ENCODE data around the gene NOXO1.

Gene NOXO1, protein sequence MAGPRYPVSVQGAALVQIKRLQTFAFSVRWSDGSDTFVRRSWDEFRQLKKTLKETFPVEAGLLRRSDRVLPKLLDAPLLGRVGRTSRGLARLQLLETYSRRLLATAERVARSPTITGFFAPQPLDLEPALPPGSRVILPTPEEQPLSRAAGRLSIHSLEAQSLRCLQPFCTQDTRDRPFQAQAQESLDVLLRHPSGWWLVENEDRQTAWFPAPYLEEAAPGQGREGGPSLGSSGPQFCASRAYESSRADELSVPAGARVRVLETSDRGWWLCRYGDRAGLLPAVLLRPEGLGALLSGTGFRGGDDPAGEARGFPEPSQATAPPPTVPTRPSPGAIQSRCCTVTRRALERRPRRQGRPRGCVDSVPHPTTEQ

DNA sequence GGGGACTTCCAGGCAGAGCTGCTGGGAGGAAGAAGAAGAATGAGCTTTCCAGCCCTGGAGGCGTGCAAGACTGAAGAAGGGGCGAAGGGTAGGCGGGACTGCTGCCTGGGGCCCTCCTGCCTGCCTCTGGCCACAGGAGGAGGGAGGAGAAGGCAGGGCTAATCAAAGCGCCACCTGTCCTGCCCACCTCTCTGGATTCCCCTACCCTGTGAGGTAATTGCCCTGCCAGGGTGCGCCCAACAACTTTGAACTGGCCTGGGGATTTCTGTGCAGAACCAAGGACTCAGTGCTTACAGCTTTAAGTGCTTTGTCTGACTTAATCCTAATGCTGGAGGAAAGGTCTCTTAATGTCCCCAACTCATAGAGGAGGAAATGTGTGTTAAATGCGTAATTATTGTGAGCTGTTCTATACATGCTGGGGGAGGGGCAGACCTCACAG lies at the start of gene NOXO1:
NOXO1 (minus strand) TSS at position 72 of the 439 bp plus-strand sequence. CDS start 290 bp downstream, outside the sequence.
- peaks cover 5% of the 10 kb centered on the region for H3K36me3 Mint-ChIP-seq (ENCODE audit: low read depth)
- DNase-seq = no peak
- peak within 1 kb of the TSS; percentile 19 for H3K4me3 Mint-ChIP-seq
- peaks cover 58% of the 10 kb centered on the region for H3K27me3 Mint-ChIP-seq (ENCODE audit: low read depth, poor library complexity)
- no peaks in the 10 kb centered on the region for H3K9me3 Mint-ChIP-seq
- peaks cover 17% of the 10 kb centered on the region for H3K4me1 Mint-ChIP-seq
- TF ChIP-seq, protein P1, sequence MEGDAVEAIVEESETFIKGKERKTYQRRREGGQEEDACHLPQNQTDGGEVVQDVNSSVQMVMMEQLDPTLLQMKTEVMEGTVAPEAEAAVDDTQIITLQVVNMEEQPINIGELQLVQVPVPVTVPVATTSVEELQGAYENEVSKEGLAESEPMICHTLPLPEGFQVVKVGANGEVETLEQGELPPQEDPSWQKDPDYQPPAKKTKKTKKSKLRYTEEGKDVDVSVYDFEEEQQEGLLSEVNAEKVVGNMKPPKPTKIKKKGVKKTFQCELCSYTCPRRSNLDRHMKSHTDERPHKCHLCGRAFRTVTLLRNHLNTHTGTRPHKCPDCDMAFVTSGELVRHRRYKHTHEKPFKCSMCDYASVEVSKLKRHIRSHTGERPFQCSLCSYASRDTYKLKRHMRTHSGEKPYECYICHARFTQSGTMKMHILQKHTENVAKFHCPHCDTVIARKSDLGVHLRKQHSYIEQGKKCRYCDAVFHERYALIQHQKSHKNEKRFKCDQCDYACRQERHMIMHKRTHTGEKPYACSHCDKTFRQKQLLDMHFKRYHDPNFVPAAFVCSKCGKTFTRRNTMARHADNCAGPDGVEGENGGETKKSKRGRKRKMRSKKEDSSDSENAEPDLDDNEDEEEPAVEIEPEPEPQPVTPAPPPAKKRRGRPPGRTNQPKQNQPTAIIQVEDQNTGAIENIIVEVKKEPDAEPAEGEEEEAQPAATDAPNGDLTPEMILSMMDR (IDR thresholded peaks at IDR 0.05) = no peak
- H3K27ac Mint-ChIP-seq = no peak within 1 kb of the TSS

DNA sequence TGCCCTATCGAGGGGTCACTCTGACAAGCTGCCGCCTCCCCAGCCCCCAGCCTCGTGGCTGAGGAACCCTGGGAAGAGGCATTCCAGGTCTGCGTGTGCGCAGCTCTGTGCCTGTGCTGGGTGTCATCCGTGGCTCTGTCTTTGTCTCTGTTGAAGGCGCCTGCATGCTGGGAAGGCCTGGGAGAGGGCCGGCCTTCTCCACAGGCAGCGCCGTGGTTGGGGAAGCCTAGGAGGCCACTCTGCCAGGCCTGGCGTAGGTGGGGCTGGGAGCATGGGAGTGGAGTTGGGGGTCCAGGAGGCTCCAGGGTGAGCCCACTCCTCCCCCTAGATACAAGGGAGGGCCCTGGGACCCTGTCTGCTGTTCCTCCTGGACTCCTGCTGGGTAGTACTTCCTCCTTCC lies 48.8 kb upstream of the NOXO1 start:
- no peak for DNase-seq
- TF ChIP-seq, protein P1 (IDR thresholded peaks at IDR 0.05) = no peak
- Mint-ChIP-seq H3K36me3 (ENCODE audit: low read depth) (no peaks in the 10 kb centered on the region), H3K27ac (no peak overlapping the region), H3K4me1 (peaks cover 29% of the 10 kb centered on the region), H3K27me3 (ENCODE audit: low read depth, poor library complexity) (peaks cover 32% of the 10 kb centered on the region), H3K9me3 (no peaks in the 10 kb centered on the region), H3K4me3 (no peak overlapping the region)

DNA sequence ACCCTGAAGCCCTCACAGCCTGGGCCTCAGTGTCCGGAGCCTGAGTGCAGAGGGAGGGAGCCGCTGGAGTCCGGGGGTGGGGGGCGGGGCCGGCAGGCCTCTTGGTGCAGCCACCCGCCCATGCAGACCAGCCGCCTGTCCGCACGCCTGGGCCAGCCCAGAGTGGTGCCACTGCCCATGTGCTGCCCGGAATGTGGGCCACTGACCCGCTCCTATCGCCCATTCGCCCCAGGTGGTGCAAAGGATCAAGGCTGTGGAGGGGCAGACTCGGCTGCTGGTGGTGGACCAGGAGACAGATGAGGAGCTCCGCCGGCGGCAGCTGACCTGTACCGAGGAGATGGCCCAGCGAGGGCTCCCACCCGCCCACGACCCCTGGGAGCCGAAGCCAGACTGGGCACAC lies 48.1 kb upstream of the NOXO1 start:
- H3K4me1 Mint-ChIP-seq = peaks cover 27% of the 10 kb centered on the region
- H3K27ac Mint-ChIP-seq = no peak overlapping the region
- H3K27me3 Mint-ChIP-seq (ENCODE audit: low read depth, poor library complexity) = peaks cover 32% of the 10 kb centered on the region

DNA sequence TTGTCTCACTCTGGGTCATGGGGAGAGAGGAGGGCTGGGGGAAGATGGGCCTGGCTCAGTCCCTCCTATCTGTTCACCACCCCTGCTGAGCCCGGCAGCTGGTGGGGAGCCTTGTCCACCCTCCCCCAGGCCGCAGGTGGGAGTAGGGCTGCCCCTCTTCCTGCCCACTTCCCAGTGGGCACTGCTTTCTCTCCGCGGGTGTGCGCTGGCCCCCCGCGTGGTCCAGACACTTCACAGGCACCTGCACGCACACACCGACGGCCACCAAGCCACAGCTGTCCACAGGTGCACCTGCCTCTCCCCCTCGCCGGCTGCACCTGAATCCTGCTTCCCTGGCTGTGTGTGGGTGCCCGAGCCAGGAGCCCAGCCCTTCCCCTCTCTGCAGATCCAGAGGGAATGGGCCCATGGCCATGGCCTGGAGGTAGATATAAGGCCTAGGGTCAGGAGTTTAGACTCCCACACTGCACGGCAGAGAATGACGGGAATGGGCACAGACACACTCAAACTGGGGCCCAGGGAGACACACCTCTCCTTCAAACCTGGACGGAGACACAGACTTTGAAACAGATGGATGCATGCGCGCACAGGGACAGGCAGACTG lies 47.5 kb upstream of the NOXO1 start:
- Mint-ChIP-seq H3K27ac (no peak overlapping the region), H3K9me3 (no peaks in the 10 kb centered on the region), H3K4me1 (peaks cover 28% of the 10 kb centered on the region), H3K4me3 (no peak overlapping the region), H3K27me3 (ENCODE audit: low read depth, poor library complexity) (peaks cover 32% of the 10 kb centered on the region), H3K36me3 (ENCODE audit: low read depth) (no peaks in the 10 kb centered on the region)
- TF ChIP-seq, protein P1 (IDR thresholded peaks at IDR 0.05) = no peak
- no peak for DNase-seq

More for the DNA sequence above, 48.1 kb upstream of the NOXO1 start:
- no peaks in the 10 kb centered on the region for H3K9me3 Mint-ChIP-seq
- no peaks in the 10 kb centered on the region for H3K36me3 Mint-ChIP-seq (ENCODE audit: low read depth)
- TF ChIP-seq, protein P1 (IDR thresholded peaks at IDR 0.05) = no peak
- no peak for DNase-seq
- H3K4me3 Mint-ChIP-seq = no peak overlapping the region

DNA sequence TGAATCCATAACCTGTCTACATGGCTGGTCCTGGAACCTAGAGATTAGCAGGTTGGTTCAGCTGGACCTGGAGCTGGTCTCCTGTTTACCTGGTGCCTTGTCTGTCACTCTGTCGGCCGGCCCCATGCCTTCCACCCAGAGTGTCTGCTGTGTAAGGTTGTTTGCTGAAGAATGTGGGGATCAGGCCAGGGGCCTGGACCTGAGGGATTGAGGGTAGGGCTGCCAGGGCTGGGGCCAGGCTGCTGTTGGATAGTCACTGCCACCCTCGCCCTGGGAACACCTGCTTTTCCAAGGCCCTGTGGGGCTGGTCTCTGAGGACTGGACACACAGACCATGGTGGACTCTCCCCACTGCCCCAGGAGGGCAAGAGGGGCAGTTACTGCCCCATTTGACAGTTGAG lies 46.9 kb upstream of the NOXO1 start:
- TF ChIP-seq, protein P1 (IDR thresholded peaks at IDR 0.05) = no peak
- no peak for DNase-seq
- H3K27ac Mint-ChIP-seq = no peak overlapping the region
- H3K4me3 Mint-ChIP-seq = peak overlapping the region; percentile 80
- no peaks in the 10 kb centered on the region for H3K36me3 Mint-ChIP-seq (ENCODE audit: low read depth)
- H3K9me3 Mint-ChIP-seq = no peaks in the 10 kb centered on the region
- H3K27me3 Mint-ChIP-seq (ENCODE audit: low read depth, poor library complexity) = peaks cover 32% of the 10 kb centered on the region
- H3K4me1 Mint-ChIP-seq = peaks cover 31% of the 10 kb centered on the region

Data from nephron progenitor cell (in vitro differentiated cells).